Measurements from ENCODE around the gene ZNF853.
"Not testable (repeated sequence)": the region's sequence is repeated elsewhere in the genome, so short reads cannot be mapped to it uniquely, and the experiment has no call there.

DNA sequence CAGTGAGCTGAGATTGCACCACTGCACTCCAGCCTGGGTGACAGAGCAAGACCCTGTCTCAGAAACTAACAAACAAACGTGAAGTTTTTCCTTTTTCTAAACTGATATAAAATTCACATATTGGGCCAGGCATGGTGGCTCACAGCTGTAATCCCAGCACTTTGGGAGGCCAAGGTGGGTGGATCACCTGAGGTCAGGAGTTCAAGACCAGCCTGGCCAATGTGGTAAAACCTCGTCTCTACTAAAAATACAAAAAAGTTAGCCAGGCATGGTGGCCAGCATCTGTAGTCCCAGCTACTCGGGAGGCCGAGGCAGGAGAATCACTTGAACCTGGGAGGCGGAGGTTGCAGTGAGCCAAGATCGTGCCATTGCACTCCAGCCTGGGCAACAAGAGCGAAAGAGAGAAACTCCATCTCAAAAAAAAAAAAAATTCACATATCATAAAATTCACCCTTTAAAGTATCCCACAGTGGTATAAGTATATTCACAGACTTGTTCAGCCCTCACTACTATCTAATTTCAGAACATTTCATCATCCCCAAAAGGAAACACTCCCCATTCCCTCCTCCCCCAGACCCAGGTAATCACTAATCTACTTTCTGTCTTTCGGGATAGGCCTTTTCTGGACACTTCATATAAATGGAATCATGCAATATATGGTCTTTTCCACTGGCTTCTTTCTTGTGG lies 29.5 kb upstream of the ZNF853 start:
- not testable (repeated sequence) for TF ChIP-seq SUZ12 (IDR thresholded peaks at IDR 0.05; ENCODE audit: extremely low read depth, insufficient read depth, insufficient read length); YY1 (IDR thresholded peaks at IDR 0.05; ENCODE audit: insufficient read depth, insufficient read length)

Measured in NT2/D1 (cell line).